Choroid plexus epithelial cell (primary cell): ENCODE results near the gene DYNC2I2.

ENCODE experiments used
- DNase-seq: peaks from one replicate; pipeline ENCODE4 v3.0.0-alpha.2; 2010; ENCODE audit warnings: low read depth
- H3K4me3 ChIP-seq: 2 replicates; pipeline ENCODE4 v1.5.1; 2011; ENCODE audit warnings: low read depth, mild to moderate bottlenecking, control low read depth, low read length, moderate library complexity
- CTCF ChIP-seq: conservative IDR thresholded peaks from 2 replicates; pipeline ENCODE4 v1.5.1; 2011; ENCODE audit warnings: low read depth, mild to moderate bottlenecking, control low read depth, inconsistent platforms, low read length, moderate library complexity

DYNC2I2 gene

GRCh38 chr9:128617943-128618342, 38.7 kb downstream of the DYNC2I2 start:
- no peak overlapping the region for H3K4me3 ChIP-seq
- no peak for DNase-seq
- TF ChIP-seq CTCF, result no peak

DNA sequence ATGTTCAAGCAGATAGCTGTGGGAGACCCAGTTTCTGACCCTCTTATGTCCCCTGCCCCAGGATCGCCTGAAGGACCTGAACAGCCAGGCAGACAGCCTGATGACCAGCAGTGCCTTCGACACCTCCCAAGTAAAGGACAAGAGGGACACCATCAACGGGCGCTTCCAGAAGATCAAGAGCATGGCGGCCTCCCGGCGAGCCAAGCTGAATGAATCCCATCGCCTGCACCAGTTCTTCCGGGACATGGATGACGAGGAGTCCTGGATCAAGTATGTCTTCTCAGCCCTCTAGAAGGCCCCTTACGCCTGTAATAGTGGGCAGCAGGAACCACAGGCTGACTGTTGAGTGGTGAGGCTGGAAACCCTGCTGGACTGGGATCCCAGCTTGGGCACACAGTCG, 41.1 kb downstream of the DYNC2I2 start:
- no peak for TF ChIP-seq CTCF
- no peak overlapping the region for H3K4me3 ChIP-seq
- DNase-seq, result no peak

GRCh38 chr9:128614728-128615127, 41.9 kb downstream of the DYNC2I2 start:
- no peak for DNase-seq
- no peak overlapping the region for H3K4me3 ChIP-seq
- TF ChIP-seq CTCF, result no peak

- TF ChIP-seq CTCF, result no peak
- no peak for DNase-seq
- H3K4me3 ChIP-seq, result no peak overlapping the region
Measured at GRCh38 chr9:128611600-128612394, 44.9 kb downstream of the DYNC2I2 start.

DNA sequence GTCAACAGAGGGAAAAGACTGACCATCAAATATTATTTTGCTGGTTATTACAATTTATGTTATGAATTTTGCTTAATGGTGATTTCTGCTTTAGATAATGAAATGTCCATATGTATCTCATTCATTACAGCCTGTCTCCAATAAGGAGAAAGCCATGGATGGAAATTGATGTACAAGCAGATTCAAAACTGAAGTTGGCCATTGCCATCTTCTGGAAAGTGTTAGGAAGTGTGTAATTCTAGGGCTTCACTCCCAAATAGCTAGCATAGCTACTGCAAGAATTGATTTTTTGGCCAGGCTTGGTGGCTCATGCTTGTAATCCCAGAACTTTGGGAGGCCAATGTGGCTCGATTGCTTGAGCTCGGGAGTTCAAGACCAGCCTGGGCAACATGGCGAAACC, 45.8 kb downstream of the DYNC2I2 start:
- DNase-seq, result no peak
- H3K4me3 ChIP-seq, result no peak overlapping the region
- no peak for TF ChIP-seq CTCF

DNA sequence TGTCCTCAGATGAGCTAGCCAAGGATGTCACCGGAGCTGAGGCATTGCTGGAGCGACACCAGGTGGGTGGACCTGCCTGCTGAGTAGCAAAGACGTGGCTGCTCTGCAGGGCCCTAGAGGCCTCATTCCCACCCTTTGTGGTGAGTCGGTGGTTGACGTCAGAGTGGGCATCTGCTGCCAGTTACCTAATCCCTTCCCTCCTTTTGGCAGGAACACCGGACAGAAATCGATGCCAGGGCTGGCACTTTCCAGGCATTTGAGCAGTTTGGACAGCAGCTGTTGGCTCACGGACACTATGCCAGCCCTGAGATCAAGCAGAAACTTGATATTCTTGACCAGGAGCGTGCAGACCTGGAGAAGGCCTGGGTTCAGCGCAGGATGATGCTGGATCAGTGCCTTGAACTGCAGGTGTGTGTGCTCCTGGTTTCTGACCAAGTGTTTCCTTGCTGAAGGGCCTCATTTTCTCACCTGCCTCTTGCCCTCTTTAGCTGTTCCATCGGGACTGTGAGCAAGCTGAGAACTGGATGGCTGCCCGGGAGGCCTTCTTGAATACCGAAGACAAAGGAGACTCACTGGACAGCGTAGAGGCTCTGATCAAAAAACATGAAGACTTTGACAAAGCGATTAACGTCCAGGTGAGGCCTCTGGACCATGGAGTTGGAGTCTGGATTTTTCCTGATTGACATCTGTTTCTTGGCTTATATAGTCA, 48.9 kb downstream of the DYNC2I2 start:
- no peak overlapping the region for H3K4me3 ChIP-seq

More for the DNA sequence above, 48.9 kb downstream of the DYNC2I2 start:
- TF ChIP-seq CTCF, result no peak
- DNase-seq, result no peak
